B cell (primary cell): ENCODE results near the gene NLGN1. TPM values are rescaled to one million over a fixed set of nuclear protein-coding genes. Genes with fewer than 3 reads are reported as not detected.

Source experiments
- ATAC-seq: fragments of 200-7000 bp; cut with Tn5 transposase; one replicate; pipeline ENCODE4 v1.10.0; 2021; ENCODE audit warnings: low read depth, mild to moderate bottlenecking, moderate number of reproducible peaks, moderate library complexity
- CTCF ChIA-PET: fragments of 350-600 bp; sonication (Branson Sonifier 250); formaldehyde crosslinking; loops from one replicate; lab custom pipeline; 2021; ENCODE audit warnings: antibody characterized with exemption, inconsistent platforms; lab: Charles Lee
- POLR2A ChIA-PET: fragments of 350-600 bp; sonication (Branson Sonifier 250); formaldehyde crosslinking; loops from one replicate; lab custom pipeline; 2021; ENCODE audit warnings: antibody characterized with exemption; lab: Charles Lee
- DNase-seq: peaks from one replicate; pipeline ENCODE4 v3.0.0; 2013
- H2AFZ ChIP-seq: 2 replicates; pipeline ENCODE4 v1.6.1; 2012; ENCODE audit warnings: mild to moderate bottlenecking, low read depth, low read length; ENCODE audit not compliant: insufficient read depth, poor library complexity, severe bottlenecking
- H3K27ac ChIP-seq, 2 donors: 1 replicate in 1 of 2; 2 replicates in 1 of 2; pipeline ENCODE4 v1.5.1; 2012 to 2013; ENCODE audit warnings: low read length in 2 of 2, mild to moderate bottlenecking in 2 of 2, moderate library complexity in 1 of 2
- H3K27me3 ChIP-seq, 4 experiments: fragments of 200-600 bp in 1 of 4; sonication (generic) in 1 of 4; replicated peaks in 1 of 4; 1 replicate in 2 of 4; 2 replicates in 2 of 4; pipeline versions ENCODE4 v1.6.1 to v1.7.0; 2013 to 2016; ENCODE audit warnings: low read length in 3 of 4, mild to moderate bottlenecking in 2 of 4, mixed read lengths in 1 of 4, moderate library complexity in 1 of 4; ENCODE audit not compliant: insufficient read depth in 4 of 4, control insufficient read depth in 3 of 4; ENCODE audit errors: control extremely low read depth in 1 of 4
- H3K36me3 ChIP-seq, 2 experiments: replicated peaks in 1 of 2; 1 replicate in 1 of 2; 2 replicates in 1 of 2; pipeline versions ENCODE4 v1.6.1 to v1.7.1; 2013; ENCODE audit warnings: low read length in 1 of 2; ENCODE audit not compliant: insufficient read depth in 2 of 2, control insufficient read depth in 1 of 2; ENCODE audit errors: control extremely low read depth in 1 of 2, extremely low read depth in 1 of 2
- H3K4me1 ChIP-seq, 2 donors: fragments of 200-600 bp in 1 of 2; sonication (generic) in 1 of 2; 1 replicate in 1 of 2; 2 replicates in 1 of 2; pipeline versions ENCODE4 v1.5.1 to v1.6.1; 2013 to 2017; ENCODE audit warnings: low read length in 2 of 2; ENCODE audit not compliant: control insufficient read depth in 2 of 2, insufficient read depth in 2 of 2
- H3K4me2 ChIP-seq: replicated peaks from 2 replicates; pipeline ENCODE3; 2012; ENCODE audit warnings: mild to moderate bottlenecking, low read depth, low read length; ENCODE audit not compliant: poor library complexity, severe bottlenecking
- H3K4me3 ChIP-seq, 5 experiments: fragments of 200-600 bp in 1 of 5; sonication (generic) in 1 of 5; 1 replicate in 3 of 5; 2 replicates in 2 of 5; pipeline versions ENCODE4 v1.5.1 to v1.7.0; 2011 to 2016; ENCODE audit warnings: low read length in 4 of 5, mild to moderate bottlenecking in 4 of 5, low read depth in 2 of 5, control low read depth in 1 of 5, moderate library complexity in 1 of 5; ENCODE audit not compliant: insufficient read depth in 1 of 5; ENCODE audit errors: control extremely low read depth in 1 of 5, extremely low read depth in 1 of 5
- H3K79me2 ChIP-seq: fragments of 200-600 bp; sonication (generic); one replicate; pipeline ENCODE4 v1.6.0; 2016; ENCODE audit warnings: low read length; ENCODE audit not compliant: control insufficient read depth, insufficient read depth
- H3K9ac ChIP-seq: fragments of 200-600 bp; sonication (generic); 2 replicates; pipeline ENCODE4 v1.6.1; 2017; ENCODE audit warnings: mild to moderate bottlenecking, low read length, moderate library complexity
- H3K9me3 ChIP-seq, 3 donors: one replicate each; pipeline versions ENCODE4 v1.6.1 to v1.7.1; 2013; ENCODE audit warnings: low read length in 2 of 3; ENCODE audit not compliant: control insufficient read depth in 2 of 3, insufficient read depth in 1 of 3; ENCODE audit errors: control extremely low read depth in 1 of 3
- H4K20me1 ChIP-seq: 2 replicates; pipeline ENCODE4 v1.6.0; 2012; ENCODE audit warnings: mild to moderate bottlenecking, low read length; ENCODE audit not compliant: insufficient read depth, control insufficient read depth, poor library complexity, severe bottlenecking
- H3K27ac Mint-ChIP-seq: one replicate; pipeline ENCODE4 v1.8.0; 2021; ENCODE audit warnings: mixed read lengths
- H3K27me3 Mint-ChIP-seq: one replicate; pipeline ENCODE4 v1.8.0; 2021; ENCODE audit warnings: mixed read lengths
- H3K4me1 Mint-ChIP-seq: one replicate; pipeline ENCODE4 v1.8.0; 2021; ENCODE audit warnings: mixed read lengths
- H3K4me3 Mint-ChIP-seq: one replicate; pipeline ENCODE4 v1.8.0; 2021; ENCODE audit warnings: mixed read lengths
- H3K9me3 Mint-ChIP-seq: one replicate; pipeline ENCODE4 v1.8.0; 2022; ENCODE audit warnings: mixed read lengths; ENCODE audit not compliant: insufficient read depth
- EZH2 ChIP-seq: IDR thresholded peaks from 2 replicates; pipeline ENCODE4 v1.6.1; 2012; ENCODE audit warnings: borderline replicate concordance, low read depth, mild to moderate bottlenecking, moderate library complexity, low read length; ENCODE audit not compliant: insufficient read depth, poor library complexity, severe bottlenecking
- WGBS: methylation state at CpG from one replicate; pipeline ENCODE4 v1.1.5; 2013; ENCODE audit warnings: missing lambda C conversion rate; ENCODE audit not compliant: insufficient coverage; 5-methylcytosine and 5-hydroxymethylcytosine counted together
- intact Hi-C: fragments of 100-400 bp; cut with micrococcal nuclease; formaldehyde crosslinking; loops from one replicate; pipeline ENCODE4 v1.10.0; 2022
- polyA plus RNA-seq: library from polyadenylated mRNA; depleted of rRNA; stranded (reverse); fragments of >200 nt; gene quantifications from 2 replicates; pipeline ENCODE4 v1.2.3, GENCODE V29; 2012
- total RNA-seq, 2 donors: library from RNA; stranded (reverse); fragments of 120-200 nt in 1 of 2; gene quantifications; 1 replicate in 1 of 2; 2 replicates in 1 of 2; pipeline versions ENCODE4 v1.2.3 to v1.2.4, GENCODE V29; 2013 to 2022
- TF ChIP-seq, protein P1 (sequence below): fragments of 200-600 bp; IDR thresholded peaks from one replicate; pipeline ENCODE4 v1.8.0; 2022; ENCODE audit warnings: antibody characterized with exemption, mild to moderate bottlenecking

NLGN1 gene
- total and polyA plus RNA-seq, 2 donors (not counting 1 experiment from before 2014, with no cell fraction given), result not detected

DNA sequence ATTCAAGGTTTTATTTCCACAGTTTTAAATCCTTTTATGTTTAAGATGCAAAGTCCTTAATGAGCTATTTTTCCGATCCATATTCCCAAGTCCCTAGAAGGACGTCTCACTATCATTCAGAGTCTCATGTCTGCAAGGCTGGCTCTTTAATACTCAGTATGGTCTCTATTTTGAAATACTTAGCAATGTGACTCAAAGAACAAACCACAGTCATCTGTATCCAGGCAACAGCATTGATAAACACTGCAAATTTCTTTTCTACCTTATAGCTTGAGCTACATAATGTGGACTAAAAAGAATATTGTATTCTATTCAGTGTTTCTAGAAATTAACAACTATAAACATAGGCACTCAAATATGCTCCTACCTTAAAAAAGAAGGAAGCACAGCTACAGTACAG is 873.3 kb downstream of the NLGN1 start:
- H3K4me2 ChIP-seq, result no peak overlapping the region
- Mint-ChIP-seq H3K4me1 (no peaks in the 10 kb centered on the region), H3K27ac (no peak overlapping the region), H3K4me3 (no peak overlapping the region), H3K27me3 (no peaks in the 10 kb centered on the region), H3K9me3 (no peaks in the 10 kb centered on the region)
- no peak overlapping the region for H3K4me3 ChIP-seq
- no peaks in the 10 kb centered on the region for H3K36me3 ChIP-seq
- peaks cover 0 to 1% (median 0%) of the 10 kb centered on the region in 3 donors for H3K9me3 ChIP-seq
- no peaks in the 10 kb centered on the region for H3K4me1 ChIP-seq
- no peak overlapping the region for H3K9ac ChIP-seq
- no peak for ATAC-seq
- no peaks in the 10 kb centered on the region for H3K27me3 ChIP-seq
- no peaks in the 10 kb centered on the region for H3K79me2 ChIP-seq
- no peak overlapping the region for H3K27ac ChIP-seq
- H2AFZ ChIP-seq, result no peak overlapping the region
- no peak for TF ChIP-seq EZH2
- TF ChIP-seq, protein P1, sequence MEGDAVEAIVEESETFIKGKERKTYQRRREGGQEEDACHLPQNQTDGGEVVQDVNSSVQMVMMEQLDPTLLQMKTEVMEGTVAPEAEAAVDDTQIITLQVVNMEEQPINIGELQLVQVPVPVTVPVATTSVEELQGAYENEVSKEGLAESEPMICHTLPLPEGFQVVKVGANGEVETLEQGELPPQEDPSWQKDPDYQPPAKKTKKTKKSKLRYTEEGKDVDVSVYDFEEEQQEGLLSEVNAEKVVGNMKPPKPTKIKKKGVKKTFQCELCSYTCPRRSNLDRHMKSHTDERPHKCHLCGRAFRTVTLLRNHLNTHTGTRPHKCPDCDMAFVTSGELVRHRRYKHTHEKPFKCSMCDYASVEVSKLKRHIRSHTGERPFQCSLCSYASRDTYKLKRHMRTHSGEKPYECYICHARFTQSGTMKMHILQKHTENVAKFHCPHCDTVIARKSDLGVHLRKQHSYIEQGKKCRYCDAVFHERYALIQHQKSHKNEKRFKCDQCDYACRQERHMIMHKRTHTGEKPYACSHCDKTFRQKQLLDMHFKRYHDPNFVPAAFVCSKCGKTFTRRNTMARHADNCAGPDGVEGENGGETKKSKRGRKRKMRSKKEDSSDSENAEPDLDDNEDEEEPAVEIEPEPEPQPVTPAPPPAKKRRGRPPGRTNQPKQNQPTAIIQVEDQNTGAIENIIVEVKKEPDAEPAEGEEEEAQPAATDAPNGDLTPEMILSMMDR, result no peak
- no peak for DNase-seq
- H4K20me1 ChIP-seq, result no peaks in the 10 kb centered on the region
- CTCF ChIA-PET, result no interaction called here
- 80% methylated on average over 1 of the region's 2 CpGs for WGBS
- intact Hi-C loops, result no loop called here
- POLR2A ChIA-PET, result no interaction called here

DNA sequence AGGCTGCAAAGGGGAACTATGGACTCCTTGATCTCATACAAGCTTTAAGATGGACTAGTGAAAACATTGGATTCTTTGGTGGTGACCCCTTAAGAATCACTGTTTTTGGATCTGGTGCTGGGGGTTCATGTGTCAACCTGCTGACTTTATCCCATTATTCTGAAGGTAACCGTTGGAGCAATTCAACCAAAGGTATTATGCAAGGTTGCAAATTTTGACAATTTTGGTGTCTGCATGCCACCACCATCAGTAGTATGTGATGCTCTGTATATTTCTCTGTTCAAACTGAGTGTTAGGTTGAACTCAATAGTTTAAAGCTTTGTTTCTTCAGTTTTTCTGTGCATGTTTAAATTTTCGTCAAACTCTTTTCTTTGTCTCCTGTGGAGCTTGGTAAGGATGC is 877.8 kb downstream of the NLGN1 start:
- TF ChIP-seq, protein P1, result no peak
- TF ChIP-seq EZH2, result no peak
- no peak overlapping the region for H3K9ac ChIP-seq
- H3K36me3 ChIP-seq, result no peaks in the 10 kb centered on the region
- intact Hi-C loops, result no loop called here
- H3K27me3 ChIP-seq, result no peaks in the 10 kb centered on the region
- H3K79me2 ChIP-seq, result no peaks in the 10 kb centered on the region
- no peak overlapping the region for H2AFZ ChIP-seq
- H3K4me3 ChIP-seq, result no peak overlapping the region
- no peaks in the 10 kb centered on the region for H3K4me1 Mint-ChIP-seq
- H3K9me3 ChIP-seq, result peaks cover 0 to 1% (median 0%) of the 10 kb centered on the region in 3 donors
- ChIA-PET POLR2A (no interaction called here), CTCF (no interaction called here)
- no peak overlapping the region for H3K27ac ChIP-seq
- no peak overlapping the region for H3K4me3 Mint-ChIP-seq
- WGBS, result 80% methylated on average over 1 of the region's 2 CpGs
- H3K4me1 ChIP-seq, result no peaks in the 10 kb centered on the region
- ATAC-seq, result no peak
- H3K4me2 ChIP-seq, result no peak overlapping the region
- H3K27me3 Mint-ChIP-seq, result no peaks in the 10 kb centered on the region
- H3K9me3 Mint-ChIP-seq, result peaks cover 3% of the 10 kb centered on the region
- H4K20me1 ChIP-seq, result no peaks in the 10 kb centered on the region
- H3K27ac Mint-ChIP-seq, result no peak overlapping the region
- DNase-seq, result no peak
